GM19238 (cell line): ENCODE measurements around the gene USP3.
"Not testable (repeated sequence)": the region's sequence is repeated elsewhere in the genome, so short reads cannot be mapped to it uniquely, and the experiment has no call there.

ENCODE experiments used
- DNase-seq: peaks from one replicate; pipeline ENCODE4 v3.0.0; 2011; ENCODE audit warnings: low spot score; ENCODE audit not compliant: insufficient read length

Gene USP3

GRCh38 chr15:63609448-63609847 is 105.1 kb downstream of the USP3 start:
- no peak for DNase-seq

GRCh38 chr15:63610209-63610841 is 105.9 kb downstream of the USP3 start:
- DNase-seq, result peak; percentile 63

DNA sequence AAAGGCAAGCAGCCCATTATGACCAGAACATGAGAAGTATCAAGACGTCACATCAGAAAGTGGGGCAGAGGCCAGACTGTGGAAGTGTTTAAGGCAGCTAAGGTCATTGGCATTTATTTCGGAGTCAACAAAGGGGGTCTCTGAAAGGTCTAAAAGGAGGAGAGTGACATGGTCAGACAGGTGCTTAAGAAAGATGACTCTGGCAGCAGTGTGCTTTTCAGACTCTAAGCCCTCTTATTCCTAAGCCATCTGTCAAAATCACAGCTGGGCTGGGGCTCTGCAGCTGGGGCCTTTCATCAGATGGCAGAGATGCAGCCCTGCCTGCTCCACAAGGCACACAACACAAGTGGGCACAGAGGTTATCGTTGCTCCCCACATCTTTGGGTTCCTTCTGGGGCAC is 106.8 kb downstream of the USP3 start:
- no peak for DNase-seq

DNA sequence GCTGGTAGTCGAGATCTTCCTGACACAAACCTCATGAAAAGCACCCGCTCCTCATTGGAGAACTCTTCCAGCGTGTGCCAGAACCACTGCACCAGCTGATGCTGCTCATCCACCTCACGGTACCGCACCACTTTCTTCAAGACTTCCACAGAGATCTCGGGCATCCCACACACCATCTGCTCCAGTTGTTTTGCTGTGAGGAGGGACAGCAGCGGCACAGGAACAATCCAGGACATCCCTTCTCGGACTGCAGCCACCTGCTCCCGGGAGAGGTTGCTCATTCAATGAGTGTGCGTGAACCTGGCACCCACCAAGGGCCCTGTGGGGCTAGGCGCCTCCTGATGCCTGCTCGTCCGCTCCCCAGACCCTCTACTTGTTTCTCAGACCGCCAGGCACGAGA is 107.9 kb downstream of the USP3 start:
- DNase-seq, result no peak

DNA sequence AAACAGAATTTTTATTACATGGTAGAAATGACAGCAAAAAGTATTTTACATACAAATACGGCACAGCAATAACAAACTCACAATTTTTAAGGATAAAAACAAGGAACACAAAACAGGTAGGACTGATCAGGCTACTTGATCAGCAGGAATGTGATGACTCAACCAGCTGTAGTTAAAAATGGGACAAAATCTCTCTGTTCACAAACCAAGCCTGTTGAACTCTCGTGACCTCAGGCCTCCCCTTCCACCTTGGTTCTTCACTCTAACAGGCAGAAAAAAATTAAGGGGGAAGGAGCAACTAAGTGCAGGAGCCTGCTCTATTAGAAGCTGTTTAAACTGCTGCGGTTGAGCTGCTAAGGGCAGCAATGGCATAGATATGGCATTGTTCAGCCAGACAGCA is 111.5 kb downstream of the USP3 start:
- no peak for DNase-seq

- DNase-seq, result not testable (repeated sequence)
Observed at GRCh38 chr15:63617147-63617546, 112.8 kb downstream of the USP3 start.

GRCh38 chr15:63617627-63618026 is 113.2 kb downstream of the USP3 start:
- not testable (repeated sequence) for DNase-seq

DNA sequence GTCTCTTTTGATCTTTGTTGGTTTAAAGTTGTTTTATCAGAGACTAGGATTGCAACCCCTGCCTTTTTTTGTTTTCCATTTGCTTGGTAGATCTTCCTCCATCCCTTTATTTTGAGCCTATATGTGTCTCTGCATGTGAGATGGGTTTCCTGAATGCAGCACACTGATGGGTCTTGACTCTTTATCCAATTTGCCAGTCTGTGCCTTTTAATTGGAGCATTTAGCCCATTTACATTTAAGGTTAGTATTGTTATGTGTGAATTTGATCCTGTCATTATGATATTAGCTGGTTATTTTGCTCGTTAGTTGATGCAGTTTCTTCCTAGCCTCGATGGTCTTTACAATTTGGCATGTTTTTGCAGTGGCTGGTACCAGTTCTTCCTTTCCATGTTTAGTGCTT is 116.4 kb downstream of the USP3 start:
- DNase-seq, result not testable (repeated sequence)

DNA sequence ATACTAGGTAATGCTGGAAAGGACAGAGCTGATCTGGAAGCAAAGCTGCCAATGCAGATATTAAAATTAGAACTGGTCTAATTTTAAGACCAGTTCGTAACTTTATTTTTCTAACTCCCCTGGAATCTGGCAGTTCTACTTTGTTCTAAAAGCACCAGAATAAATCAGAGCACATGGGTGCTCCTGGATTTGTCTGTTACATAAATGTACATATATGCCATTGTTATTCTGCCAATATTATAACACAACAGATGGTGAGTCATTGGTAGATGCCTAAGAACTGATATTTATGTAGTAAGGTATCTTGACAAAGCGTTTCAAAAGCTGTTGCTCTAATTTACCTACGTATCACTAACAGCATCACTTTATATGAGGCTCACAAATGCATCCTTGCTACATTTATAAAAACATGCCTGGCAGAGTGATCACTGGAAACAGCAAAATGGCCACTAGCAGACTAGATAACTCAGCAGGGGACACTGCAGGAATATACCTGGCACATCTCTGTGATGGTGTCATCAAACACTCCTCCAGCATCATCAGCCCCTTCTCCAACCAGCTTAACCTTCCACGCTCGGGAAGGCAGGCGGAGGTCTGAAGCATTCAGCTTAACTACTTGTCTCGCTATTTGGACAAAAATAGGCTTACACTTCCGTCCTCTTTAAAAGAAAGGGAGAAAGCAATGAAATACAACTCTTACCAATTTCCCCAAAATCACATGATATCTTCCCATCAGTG is 119.0 kb downstream of the USP3 start:
- DNase-seq, result no peak

DNA sequence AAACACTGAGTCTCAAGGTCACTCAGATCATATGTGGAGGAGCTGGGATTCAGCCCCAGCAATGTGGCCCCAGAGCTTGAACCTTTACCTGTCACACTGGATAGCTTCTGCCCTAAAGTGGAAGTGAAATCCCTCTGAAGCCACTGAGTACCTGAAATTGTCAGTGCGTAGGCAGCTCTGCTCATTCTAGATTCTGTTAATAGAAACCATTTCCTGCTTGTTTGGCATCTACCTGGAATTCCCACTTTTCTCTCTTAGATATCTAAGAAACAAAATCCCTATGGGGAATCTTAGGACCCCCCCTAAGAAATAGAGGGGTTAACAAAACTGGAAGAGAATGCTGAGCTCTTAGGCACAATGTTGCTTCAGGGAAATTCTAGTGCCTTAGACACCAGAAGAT is 122.6 kb downstream of the USP3 start:
- DNase-seq, result peak; percentile 30

DNA sequence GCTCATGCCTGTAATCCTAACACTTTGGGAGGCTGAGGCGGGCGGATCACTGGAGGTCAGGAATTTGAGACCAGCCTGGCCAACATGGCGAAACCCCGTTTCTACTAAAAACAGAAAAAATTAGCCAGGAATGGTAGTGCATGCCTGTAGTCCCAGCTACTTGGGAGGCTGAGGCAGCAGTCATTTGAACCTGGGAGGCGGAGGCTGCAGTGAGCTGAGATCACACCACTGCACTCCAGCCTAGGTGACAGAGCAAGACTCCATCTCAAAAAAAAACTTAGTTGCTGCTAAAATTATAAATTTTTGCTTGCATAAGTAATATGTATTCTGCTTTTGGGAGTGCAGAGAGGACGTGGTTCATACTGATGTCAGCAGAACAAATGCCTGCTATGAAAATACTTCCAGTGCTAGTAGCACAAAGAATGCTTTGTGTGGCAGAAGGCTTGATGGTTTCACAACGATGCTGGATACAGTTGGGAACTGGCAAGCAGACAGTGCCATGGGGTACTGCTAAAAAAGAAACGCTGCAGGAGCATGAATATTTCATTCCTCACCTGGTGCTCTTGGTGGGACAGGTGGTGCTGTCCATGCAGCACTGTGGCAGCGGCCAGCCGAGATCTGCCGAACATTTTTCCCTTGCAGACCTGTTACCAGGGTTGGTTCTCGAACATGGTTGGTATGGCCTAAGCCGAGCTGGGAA is 123.9 kb downstream of the USP3 start:
- no peak for DNase-seq

DNA sequence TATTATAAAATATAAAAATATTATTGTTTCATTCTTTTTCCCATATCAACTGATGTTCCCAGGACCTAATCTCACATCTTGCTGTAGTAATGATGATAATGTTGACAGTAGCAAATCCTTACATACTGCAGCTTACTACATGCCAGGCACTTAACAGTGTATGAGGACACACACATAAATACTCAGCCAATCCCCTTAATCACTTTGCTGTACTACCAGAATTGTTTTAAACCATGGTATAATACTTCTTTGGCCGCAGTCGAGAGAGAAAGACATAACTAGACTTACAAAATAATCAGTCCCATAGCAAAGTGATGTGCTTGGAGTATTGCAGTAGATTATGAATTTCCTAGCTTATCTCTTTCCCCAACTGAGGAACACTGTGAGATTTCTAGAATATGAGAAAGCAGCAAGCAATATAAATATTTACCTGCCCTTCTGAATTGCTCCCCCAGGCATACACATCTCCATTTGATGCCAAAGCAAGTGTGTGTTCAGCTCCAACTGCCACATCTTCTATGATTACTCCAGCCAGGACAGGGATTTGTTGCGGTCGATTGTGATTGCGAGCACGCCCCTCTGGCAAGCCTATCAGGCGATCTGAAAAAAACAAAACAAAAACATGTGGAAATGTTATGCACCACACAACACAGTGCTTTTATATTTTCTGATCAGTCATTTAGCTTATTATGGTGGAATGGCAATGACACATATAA is 125.8 kb downstream of the USP3 start:
- no peak for DNase-seq

GRCh38 chr15:63633312-63633711 is 128.9 kb downstream of the USP3 start:
- DNase-seq, result no peak

DNA sequence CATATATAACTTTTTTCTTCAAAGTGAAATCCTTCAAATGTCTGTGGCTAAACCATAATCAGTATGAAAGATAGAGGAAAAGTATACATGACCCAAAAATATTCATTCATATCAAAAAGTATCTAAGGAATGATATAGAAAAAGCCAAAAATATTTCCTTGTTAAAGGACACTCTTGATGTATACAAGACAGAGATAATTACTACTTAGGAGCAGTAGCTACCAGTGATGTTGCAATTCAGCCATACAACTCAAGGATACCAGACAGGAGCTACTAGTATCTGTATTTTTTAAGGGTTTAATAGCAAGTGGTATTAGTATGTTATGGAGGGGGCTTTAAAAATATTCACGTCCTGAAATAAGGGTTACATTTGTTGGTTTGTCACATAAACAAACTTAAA is 129.8 kb downstream of the USP3 start:
- DNase-seq, result no peak

GRCh38 chr15:63636518-63637061 is 132.2 kb downstream of the USP3 start:
- DNase-seq, result no peak

- no peak for DNase-seq
Observed at GRCh38 chr15:63638839-63639238, 134.4 kb downstream of the USP3 start.

GRCh38 chr15:63640146-63640545 is 135.8 kb downstream of the USP3 start:
- DNase-seq, result no peak
